Liver (tissue), 9 donors: Measurements from ENCODE around the gene OGN. TPM values are rescaled to one million over a fixed set of nuclear protein-coding genes. Genes with fewer than 3 reads are reported as not detected.

Experiments used
- DNase-seq: peaks from one replicate; pipeline ENCODE4 v3.0.0-alpha.2; 2017; ENCODE audit warnings: low spot score
- H3K27ac ChIP-seq, 2 donors: one replicate each; pipeline ENCODE4 v1.7.0; 2013; ENCODE audit warnings: inconsistent platforms in 2 of 2, low read length in 2 of 2, control low read depth in 1 of 2, low read depth in 1 of 2, mild to moderate bottlenecking in 1 of 2
- H3K27me3 ChIP-seq, 4 donors: one replicate each; pipeline versions ENCODE4 v1.6.1 to v1.7.0; 2013; ENCODE audit warnings: low read length in 3 of 4, inconsistent platforms in 1 of 4, mild to moderate bottlenecking in 1 of 4, moderate library complexity in 1 of 4; ENCODE audit not compliant: control insufficient read depth in 4 of 4, insufficient read depth in 4 of 4
- H3K36me3 ChIP-seq, 4 donors: one replicate each; pipeline versions ENCODE4 v1.6.1 to v1.7.0; 2013; ENCODE audit warnings: low read length in 3 of 4, mild to moderate bottlenecking in 3 of 4, low read depth in 1 of 4, moderate library complexity in 1 of 4; ENCODE audit not compliant: control insufficient read depth in 4 of 4, insufficient read depth in 3 of 4
- H3K4me1 ChIP-seq, 4 donors: one replicate each; pipeline versions ENCODE4 v1.6.1 to v1.7.0; 2013; ENCODE audit warnings: low read length in 3 of 4, mild to moderate bottlenecking in 3 of 4, moderate library complexity in 1 of 4; ENCODE audit not compliant: control insufficient read depth in 4 of 4, insufficient read depth in 4 of 4
- H3K4me3 ChIP-seq, 3 donors: one replicate each; pipeline versions ENCODE4 v1.6.1 to v1.7.0; 2013; ENCODE audit warnings: low read length in 3 of 3, control low read depth in 1 of 3, low read depth in 1 of 3, mild to moderate bottlenecking in 1 of 3
- H3K9ac ChIP-seq, 2 donors: one replicate each; pipeline ENCODE4 v1.7.0; 2013; ENCODE audit warnings: low read length in 2 of 2, mild to moderate bottlenecking in 2 of 2, moderate library complexity in 2 of 2, control low read depth in 1 of 2, low read depth in 1 of 2
- H3K9me3 ChIP-seq, 4 donors: one replicate each; pipeline versions ENCODE4 v1.6.1 to v1.7.0; 2013; ENCODE audit warnings: low read length in 3 of 4; ENCODE audit not compliant: control insufficient read depth in 4 of 4
- ATF3 ChIP-seq: IDR thresholded peaks from 2 replicates; pipeline ENCODE4 v1.6.1; 2016; ENCODE audit warnings: antibody characterized with exemption
- EGR1 ChIP-seq, 2 donors: IDR thresholded peaks; 2 replicates each; pipeline ENCODE4 v1.6.1; 2016 to 2018; ENCODE audit warnings: antibody characterized with exemption in 2 of 2, low read depth in 2 of 2
- FOXA1 ChIP-seq: IDR thresholded peaks from 2 replicates; pipeline ENCODE4 v1.6.1; 2016; ENCODE audit warnings: antibody characterized with exemption
- GABPA ChIP-seq, 2 donors: IDR thresholded peaks in 1 of 2; conservative IDR thresholded peaks in 1 of 2; 2 replicates each; pipeline ENCODE4 v1.6.1; 2016; ENCODE audit warnings: antibody characterized with exemption in 2 of 2, mild to moderate bottlenecking in 1 of 2, moderate library complexity in 1 of 2
- HNF4A ChIP-seq, 2 donors: conservative IDR thresholded peaks; 2 replicates each; pipeline ENCODE4 v1.6.1; 2016; ENCODE audit warnings: antibody characterized with exemption in 2 of 2, mild to moderate bottlenecking in 2 of 2
- HNF4G ChIP-seq: IDR thresholded peaks from 2 replicates; pipeline ENCODE4 v1.6.1; 2016; ENCODE audit warnings: antibody characterized with exemption
- RAD21 ChIP-seq, 2 donors: IDR thresholded peaks; 2 replicates each; pipeline ENCODE4 v1.6.1; 2016; ENCODE audit warnings: antibody characterized with exemption in 2 of 2, mild to moderate bottlenecking in 2 of 2
- REST ChIP-seq: IDR thresholded peaks from 2 replicates; pipeline ENCODE4 v1.6.1; 2016; ENCODE audit warnings: antibody characterized with exemption, mild to moderate bottlenecking
- RXRA ChIP-seq, 2 donors: IDR thresholded peaks; 2 replicates each; pipeline ENCODE4 v1.6.1; 2017 to 2018; ENCODE audit warnings: antibody characterized with exemption in 2 of 2, mild to moderate bottlenecking in 1 of 2
- SP1 ChIP-seq: IDR thresholded peaks from 2 replicates; pipeline ENCODE4 v1.6.1; 2018; ENCODE audit warnings: antibody characterized with exemption, mild to moderate bottlenecking
- TAF1 ChIP-seq: conservative IDR thresholded peaks from 2 replicates; pipeline ENCODE4 v1.6.1; 2016; ENCODE audit warnings: antibody characterized with exemption, mild to moderate bottlenecking
- YY1 ChIP-seq: IDR thresholded peaks from 2 replicates; pipeline ENCODE4 v1.6.1; 2016; ENCODE audit warnings: antibody characterized with exemption, mild to moderate bottlenecking
- WGBS: extraction: QIAGEN DNeasy Blood & Tissue Kit; methylation state at CpG from one replicate; pipeline ENCODE4 v1.1.7; 2013; 5-methylcytosine and 5-hydroxymethylcytosine counted together
- polyA plus RNA-seq, 2 donors: library from polyadenylated mRNA; stranded (reverse) in 1 of 2; unstranded in 1 of 2; fragments of 200-250 nt in 1 of 2; fragments of >200 nt in 1 of 2; fragmentation: Nextera tagmentation in 1 of 2; extraction: Ambion mirVana in 1 of 2; gene quantifications; one replicate each; pipeline versions ENCODE4 v1.2.1 to v1.2.3, GENCODE V29; 2013 to 2015
- total RNA-seq, 2 donors: library from RNA; depleted of rRNA; stranded (reverse); fragments of >200 nt; gene quantifications; one replicate each; pipeline ENCODE4 v1.2.3, GENCODE V29; 2014
- TF ChIP-seq, protein P1 (sequence below): fragments of 150-350 bp; IDR thresholded peaks from 2 replicates; pipeline ENCODE4 v1.5.1; 2017; ENCODE audit warnings: improper control_type of control experiment, low read depth, low read length; ENCODE audit not compliant: missing input control
- donor health status: healthy.
- donor health status: healthy.
- donor health status: healthy.
- donor health status: healthy.
- donor health status: healthy.

OGN gene
- total and polyA plus RNA-seq, 4 donors: 0.92 to 4.0 (median 1.1) TPM

DNA sequence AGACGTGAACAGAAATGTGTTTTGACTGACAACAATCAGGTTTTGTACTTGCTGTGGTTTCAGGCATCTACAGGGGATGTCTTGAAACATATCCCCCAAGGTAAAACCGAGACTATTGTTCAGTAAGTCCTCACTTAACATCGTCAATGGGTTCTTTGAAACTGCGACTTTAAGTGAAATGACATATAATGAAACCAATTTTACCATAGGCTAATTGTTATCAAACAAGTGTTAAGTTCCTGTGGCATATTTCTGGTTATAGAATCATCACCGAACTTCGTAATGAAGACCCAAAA is 36.3 kb upstream of the OGN start (continued):
- no peak for TF ChIP-seq TAF1
- TF ChIP-seq GABPA (IDR thresholded peaks at IDR 0.05 in 1 of 2, conservative IDR thresholded peaks at IDR 0.05 in 1 of 2): no peak
- TF ChIP-seq RXRA (IDR thresholded peaks at IDR 0.05): no peak
- TF ChIP-seq ATF3: no peak
- TF ChIP-seq HNF4G: no peak

- Histone ChIP-seq H3K27ac (no peak overlapping the region), H3K27me3 (no peaks in the 10 kb centered on the region), H3K9ac (no peak overlapping the region), H3K9me3 (no peaks in the 10 kb centered on the region), H3K4me3 (no peak overlapping the region), H3K36me3 (no peaks in the 10 kb centered on the region), H3K4me1 (no peaks in the 10 kb centered on the region)
- TF ChIP-seq FOXA1 (no peak), YY1 (no peak), EGR1 (IDR thresholded peaks at IDR 0.05; ENCODE audit: low read depth in 2 of 2) (no peak), TAF1 (no peak), SP1 (no peak), ATF3 (no peak), REST (no peak)
- WGBS: 91% methylated on average over 5 of the region's 5 CpGs
- DNase-seq: no peak
These were observed 35.8 kb upstream of the OGN start for GRCh38 chr9:92439921-92440750.

- 74% methylated on average over 5 of the region's 5 CpGs for WGBS
- H3K9ac ChIP-seq: no peak overlapping the region
- TF ChIP-seq TAF1 (no peak), RXRA (IDR thresholded peaks at IDR 0.05) (no peak), ATF3 (no peak), RAD21 (IDR thresholded peaks at IDR 0.05) (peak; percentile 73 to 74), HNF4A (conservative IDR thresholded peaks at IDR 0.05) (no peak)
- TF ChIP-seq, protein P1, sequence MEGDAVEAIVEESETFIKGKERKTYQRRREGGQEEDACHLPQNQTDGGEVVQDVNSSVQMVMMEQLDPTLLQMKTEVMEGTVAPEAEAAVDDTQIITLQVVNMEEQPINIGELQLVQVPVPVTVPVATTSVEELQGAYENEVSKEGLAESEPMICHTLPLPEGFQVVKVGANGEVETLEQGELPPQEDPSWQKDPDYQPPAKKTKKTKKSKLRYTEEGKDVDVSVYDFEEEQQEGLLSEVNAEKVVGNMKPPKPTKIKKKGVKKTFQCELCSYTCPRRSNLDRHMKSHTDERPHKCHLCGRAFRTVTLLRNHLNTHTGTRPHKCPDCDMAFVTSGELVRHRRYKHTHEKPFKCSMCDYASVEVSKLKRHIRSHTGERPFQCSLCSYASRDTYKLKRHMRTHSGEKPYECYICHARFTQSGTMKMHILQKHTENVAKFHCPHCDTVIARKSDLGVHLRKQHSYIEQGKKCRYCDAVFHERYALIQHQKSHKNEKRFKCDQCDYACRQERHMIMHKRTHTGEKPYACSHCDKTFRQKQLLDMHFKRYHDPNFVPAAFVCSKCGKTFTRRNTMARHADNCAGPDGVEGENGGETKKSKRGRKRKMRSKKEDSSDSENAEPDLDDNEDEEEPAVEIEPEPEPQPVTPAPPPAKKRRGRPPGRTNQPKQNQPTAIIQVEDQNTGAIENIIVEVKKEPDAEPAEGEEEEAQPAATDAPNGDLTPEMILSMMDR: peak; percentile 28
- no peaks in the 10 kb centered on the region for H3K9me3 ChIP-seq
- H3K27ac ChIP-seq: no peak overlapping the region
- H3K4me3 ChIP-seq: no peak overlapping the region
- H3K36me3 ChIP-seq: no peaks in the 10 kb centered on the region
- no peaks in the 10 kb centered on the region for H3K27me3 ChIP-seq
- DNase-seq: no peak
- no peaks in the 10 kb centered on the region for H3K4me1 ChIP-seq
These were observed 34.6 kb upstream of the OGN start for GRCh38 chr9:92438900-92439526.
